Stimulated activated CD8-positive, alpha-beta memory T cell treated with anti-CD3 and anti-CD28 coated beads, Interleukin-15, amount 100 ng/mL, for 1 hour (primary cell): ENCODE measurements around the gene KIAA0825.

ENCODE experiments used
- DNase-seq: peaks from one replicate; pipeline ENCODE4 v3.0.0-alpha.2; 2020; ENCODE audit warnings: low read depth

The KIAA0825 gene

GRCh38 chr5:94618493-94619328 is at the start of gene KIAA0825, which contains the start of gene SLF1:
KIAA0825 (minus strand) TSS chr5:94618604; CDS start chr5:94537126, 81,478 bp downstream.
SLF1 (plus strand) TSS chr5:94618669; CDS start chr5:94628811, 10,142 bp downstream.
- peak; percentile 69 for DNase-seq

GRCh38 chr5:94667937-94668336 is 49.5 kb upstream of the KIAA0825 start:
- DNase-seq: no peak

- DNase-seq: no peak
These were observed 42.7 kb upstream of the KIAA0825 start for GRCh38 chr5:94661086-94661485.

- DNase-seq: no peak
These were observed 42.1 kb upstream of the KIAA0825 start for GRCh38 chr5:94660506-94660905.

GRCh38 chr5:94658272-94658671 is 39.9 kb upstream of the KIAA0825 start:
- no peak for DNase-seq

GRCh38 chr5:94649874-94650273 is 31.5 kb upstream of the KIAA0825 start:
- DNase-seq: no peak

- DNase-seq: no peak
These were observed 28.4 kb upstream of the KIAA0825 start for GRCh38 chr5:94646758-94647157.

GRCh38 chr5:94645053-94645452 is 26.6 kb upstream of the KIAA0825 start:
- no peak for DNase-seq

- DNase-seq: no peak
These were observed 21.8 kb upstream of the KIAA0825 start for GRCh38 chr5:94640176-94640575.

- no peak for DNase-seq
These were observed 13.6 kb upstream of the KIAA0825 start for GRCh38 chr5:94632024-94632423.

- no peak for DNase-seq
These were observed 8.8 kb upstream of the KIAA0825 start for GRCh38 chr5:94627191-94627590.

GRCh38 chr5:94623877-94624276 is 5.5 kb upstream of the KIAA0825 start:
- DNase-seq: no peak

- no peak for DNase-seq
These were observed 4.6 kb upstream of the KIAA0825 start for GRCh38 chr5:94623011-94623410.

- no peak for DNase-seq
These were observed 3.4 kb upstream of the KIAA0825 start for GRCh38 chr5:94621763-94622162.

- DNase-seq: no peak
These were observed 1.9 kb upstream of the KIAA0825 start for GRCh38 chr5:94620256-94620655.

GRCh38 chr5:94618029-94618492 is 343 bp downstream of the KIAA0825 start:
- DNase-seq: no peak

GRCh38 chr5:94615862-94616261 is 2.5 kb downstream of the KIAA0825 start:
- no peak for DNase-seq

- DNase-seq: no peak
These were observed 4.1 kb downstream of the KIAA0825 start for GRCh38 chr5:94614156-94614805.

- no peak for DNase-seq
These were observed 4.8 kb downstream of the KIAA0825 start for GRCh38 chr5:94613583-94613982.

GRCh38 chr5:94595281-94595840 is 23.0 kb downstream of the KIAA0825 start:
- no peak for DNase-seq

GRCh38 chr5:94577466-94578245 is 40.7 kb downstream of the KIAA0825 start:
- no peak for DNase-seq

GRCh38 chr5:94575196-94575595 is 43.2 kb downstream of the KIAA0825 start:
- DNase-seq: no peak
